ENCODE measurements around the gene RNF215.

DNA sequence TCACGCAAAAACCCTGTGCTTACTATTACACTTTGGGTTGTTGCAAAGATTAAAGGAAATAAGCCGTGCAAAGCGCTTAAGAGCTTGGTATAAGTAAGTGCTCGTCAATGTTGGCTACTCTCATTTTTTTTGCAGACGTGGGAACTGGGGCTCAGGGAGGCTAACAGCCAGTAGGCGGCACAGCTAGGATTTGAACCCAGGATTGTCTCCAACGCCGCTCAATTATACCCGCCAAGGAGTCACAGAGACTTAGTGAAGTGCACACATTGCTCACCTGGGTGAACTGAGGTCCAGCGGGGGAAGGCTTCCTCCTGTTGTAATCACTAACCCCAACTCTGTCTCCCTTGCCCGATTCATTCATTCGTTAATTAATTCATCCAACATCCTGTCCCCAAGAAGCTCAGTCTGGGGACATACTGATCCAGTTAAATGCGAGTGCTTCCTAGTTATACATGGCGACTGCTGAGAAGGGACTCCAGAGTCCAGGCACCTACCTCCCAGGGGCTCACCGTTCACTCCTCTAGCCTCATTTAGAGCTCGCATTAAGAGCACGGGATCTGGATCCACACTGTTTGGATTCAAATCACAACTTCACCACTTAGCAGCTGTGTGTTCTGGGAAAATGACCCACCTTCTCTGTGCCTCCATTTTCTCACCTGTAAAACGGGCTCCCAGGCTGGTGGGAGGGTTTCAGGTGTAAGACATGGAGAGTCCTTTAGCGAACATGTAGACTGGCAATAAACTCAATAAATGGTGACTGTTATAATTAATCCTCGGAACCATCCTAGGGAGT, 37.5 kb upstream of the RNF215 start:
- no peak for TF ChIP-seq TCF7 (IDR thresholded peaks at IDR 0.05; ENCODE audit: borderline replicate concordance)
- no peak for TF ChIP-seq SREBF2 (IDR thresholded peaks at IDR 0.05; ENCODE audit: low read length)
- TF ChIP-seq CHD2 (IDR thresholded peaks at IDR 0.05; ENCODE audit: borderline replicate concordance, low read depth, low read length) = no peak

Measured in GM12878 (cell line).